HEK293T (cell line): Measurements from ENCODE around the gene ABCB4.

Experiments used
- CTCF ChIA-PET: fragments of 350-600 bp; formaldehyde crosslinking; extraction: SDS; loops from one replicate; lab custom pipeline; 2021; ENCODE audit warnings: antibody characterized with exemption, inconsistent platforms; lab: Yijun Ruan, JAX
- POLR2A ChIA-PET: fragments of 350-600 bp; formaldehyde crosslinking; extraction: SDS; loops from one replicate; lab custom pipeline; 2020; ENCODE audit warnings: antibody characterized with exemption, inconsistent platforms; lab: Yijun Ruan, JAX
- DNase-seq: peaks from one replicate; pipeline ENCODE4 v3.0.0; 2012; ENCODE audit warnings: mixed read lengths; ENCODE audit errors: extremely low spot score
- ARNT ChIP-seq: fragments of 450-650 bp; IDR thresholded peaks from 2 replicates; pipeline ENCODE4 v1.6.1; 2017; ENCODE audit warnings: mild to moderate bottlenecking
- BHLHE40 ChIP-seq: fragments of 450-650 bp; IDR thresholded peaks from 2 replicates; pipeline ENCODE4 v1.6.1; 2016; ENCODE audit warnings: mild to moderate bottlenecking, moderate library complexity, borderline replicate concordance
- CTBP1 ChIP-seq: fragments of 450-650 bp; IDR thresholded peaks from 2 replicates; pipeline ENCODE4 v1.6.1; 2016; ENCODE audit warnings: borderline replicate concordance
- ELF4 ChIP-seq: fragments of 450-650 bp; IDR thresholded peaks from 2 replicates; pipeline ENCODE4 v1.6.1; 2017; ENCODE audit warnings: antibody characterized with exemption
- FOXA1 ChIP-seq: fragments of 450-650 bp; IDR thresholded peaks from 2 replicates; pipeline ENCODE4 v1.6.1; 2016; ENCODE audit warnings: mild to moderate bottlenecking
- FOXK2 ChIP-seq: fragments of 450-650 bp; IDR thresholded peaks from 2 replicates; pipeline ENCODE4 v1.6.1; 2016; ENCODE audit warnings: mild to moderate bottlenecking
- FOXM1 ChIP-seq: fragments of 450-650 bp; IDR thresholded peaks from 2 replicates; pipeline ENCODE4 v1.6.1; 2017; ENCODE audit warnings: mild to moderate bottlenecking, borderline replicate concordance
- HDGF ChIP-seq: fragments of 450-650 bp; IDR thresholded peaks from 2 replicates; pipeline ENCODE4 v1.6.1; 2017; ENCODE audit warnings: antibody characterized with exemption, borderline replicate concordance
- L3MBTL2 ChIP-seq: fragments of 450-650 bp; conservative IDR thresholded peaks from 2 replicates; pipeline ENCODE4 v1.6.1; 2016; ENCODE audit warnings: mild to moderate bottlenecking
- LEF1 ChIP-seq: fragments of 450-650 bp; IDR thresholded peaks from 2 replicates; pipeline ENCODE4 v1.6.1; 2017; ENCODE audit warnings: mild to moderate bottlenecking, borderline replicate concordance
- NFRKB ChIP-seq: fragments of 450-650 bp; IDR thresholded peaks from 2 replicates; pipeline ENCODE4 v1.6.1; 2016; ENCODE audit warnings: mild to moderate bottlenecking, moderate library complexity
- SP1 ChIP-seq: fragments of 450-650 bp; IDR thresholded peaks from 2 replicates; pipeline ENCODE4 v1.6.1; 2017
- SUZ12 ChIP-seq: fragments of 450-650 bp; IDR thresholded peaks from 2 replicates; pipeline ENCODE4 v1.6.1; 2016; ENCODE audit warnings: mild to moderate bottlenecking
- TARDBP ChIP-seq: fragments of 450-650 bp; IDR thresholded peaks from 2 replicates; pipeline ENCODE4 v1.6.1; 2016
- ZNF384 ChIP-seq: fragments of 450-650 bp; IDR thresholded peaks from 2 replicates; pipeline ENCODE4 v1.6.1; 2016
- TF ChIP-seq, protein P1 (sequence below): fragments of 450-650 bp; IDR thresholded peaks from 2 replicates; pipeline ENCODE4 v1.6.1; 2016

The ABCB4 gene

DNA sequence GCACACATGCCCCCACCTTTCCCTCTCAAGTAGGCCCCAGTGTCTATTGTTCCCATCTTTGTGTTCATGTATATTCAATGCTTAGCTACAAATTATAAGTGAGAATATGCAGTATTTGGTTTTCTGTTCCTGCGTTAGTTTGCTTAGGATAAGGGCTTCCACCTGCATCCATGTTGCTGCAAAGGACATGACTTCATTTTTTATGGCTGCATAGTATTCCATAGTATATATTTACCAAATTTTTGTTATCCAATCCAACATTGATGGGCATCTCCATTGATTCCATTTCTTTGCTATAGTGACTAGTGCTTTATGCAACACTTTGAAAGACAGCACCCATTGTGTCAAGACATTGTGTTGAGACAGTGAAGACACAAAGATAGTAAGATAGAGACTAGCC is 19.0 kb upstream of the ABCB4 start:
- CTCF ChIA-PET = no interaction called here
- POLR2A ChIA-PET = no interaction called here
- no peak for TF ChIP-seq LEF1
- no peak for TF ChIP-seq L3MBTL2
- no peak for TF ChIP-seq HDGF
- no peak for TF ChIP-seq ARNT
- TF ChIP-seq FOXK2 = no peak
- TF ChIP-seq ELF4 = no peak
- no peak for TF ChIP-seq ZNF384
- no peak for TF ChIP-seq NFRKB
- TF ChIP-seq, protein P1, sequence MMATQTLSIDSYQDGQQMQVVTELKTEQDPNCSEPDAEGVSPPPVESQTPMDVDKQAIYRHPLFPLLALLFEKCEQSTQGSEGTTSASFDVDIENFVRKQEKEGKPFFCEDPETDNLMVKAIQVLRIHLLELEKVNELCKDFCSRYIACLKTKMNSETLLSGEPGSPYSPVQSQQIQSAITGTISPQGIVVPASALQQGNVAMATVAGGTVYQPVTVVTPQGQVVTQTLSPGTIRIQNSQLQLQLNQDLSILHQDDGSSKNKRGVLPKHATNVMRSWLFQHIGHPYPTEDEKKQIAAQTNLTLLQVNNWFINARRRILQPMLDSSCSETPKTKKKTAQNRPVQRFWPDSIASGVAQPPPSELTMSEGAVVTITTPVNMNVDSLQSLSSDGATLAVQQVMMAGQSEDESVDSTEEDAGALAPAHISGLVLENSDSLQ = no peak
- no peak for TF ChIP-seq FOXA1
- TF ChIP-seq BHLHE40 = no peak
- TF ChIP-seq CTBP1 = no peak
- no peak for DNase-seq

DNA sequence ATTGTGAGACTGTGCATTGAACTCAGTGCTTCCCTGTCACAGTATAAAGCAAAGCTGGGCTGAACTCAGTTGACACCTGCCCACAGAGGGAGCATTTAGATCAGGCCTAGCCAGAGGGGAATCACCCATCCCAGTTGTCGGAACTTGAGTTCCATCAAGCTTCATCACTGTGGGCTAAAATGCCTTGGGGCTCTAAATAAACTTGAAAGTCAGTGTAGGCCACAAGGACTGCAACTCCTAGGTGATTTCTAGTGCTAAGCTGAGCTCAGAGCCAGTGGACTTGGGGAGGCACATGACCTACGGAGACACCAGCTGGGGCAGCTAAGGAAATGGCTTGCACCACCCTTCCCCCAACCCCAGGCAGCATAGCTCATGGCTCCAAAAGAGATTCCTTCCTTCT is 7.7 kb upstream of the ABCB4 start:
- POLR2A ChIA-PET = no interaction called here
- CTCF ChIA-PET = no interaction called here
- no peak for TF ChIP-seq LEF1
- TF ChIP-seq CTBP1 = no peak
- TF ChIP-seq FOXK2 = no peak
- TF ChIP-seq BHLHE40 = no peak
- TF ChIP-seq, protein P1 = no peak
- no peak for TF ChIP-seq FOXA1
- no peak for TF ChIP-seq FOXM1
- no peak for TF ChIP-seq NFRKB
- no peak for TF ChIP-seq ZNF384
- no peak for TF ChIP-seq ARNT
- no peak for TF ChIP-seq SUZ12
- TF ChIP-seq HDGF = no peak
- TF ChIP-seq ELF4 = no peak
- TF ChIP-seq L3MBTL2 = no peak
- no peak for TF ChIP-seq TARDBP
- no peak for DNase-seq

DNA sequence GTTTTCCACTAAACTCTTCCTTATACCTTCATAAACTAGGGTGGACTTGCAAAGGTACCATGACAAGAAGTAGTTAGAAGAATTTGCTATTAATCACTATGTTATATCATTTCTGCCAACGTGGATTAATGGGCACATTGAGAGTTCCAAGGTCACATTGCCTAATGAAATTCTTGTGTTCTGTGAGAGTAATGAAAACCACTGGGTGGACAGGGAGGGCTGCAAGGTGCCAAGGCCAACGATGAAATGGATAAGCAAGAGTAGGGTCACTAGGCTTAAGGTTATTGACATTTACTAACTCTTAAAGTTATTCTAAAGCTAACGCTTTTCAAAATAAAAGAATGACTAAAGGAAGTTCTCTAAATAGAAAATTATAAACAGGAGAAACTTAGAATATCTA is 6.6 kb upstream of the ABCB4 start:
- ChIA-PET POLR2A (no interaction called here), CTCF (interaction anchor here (0.7 kb wide), 1 partner anchor 687 kb away, joined by 3 read pairs; no protein-coding TSS in a partner anchor)
- no peak for DNase-seq
- no peak for TF ChIP-seq SP1
- TF ChIP-seq ARNT = no peak
- TF ChIP-seq, protein P1 = no peak
- no peak for TF ChIP-seq FOXM1
- no peak for TF ChIP-seq BHLHE40
- no peak for TF ChIP-seq ZNF384
- TF ChIP-seq FOXK2 = no peak
- no peak for TF ChIP-seq HDGF
- TF ChIP-seq ELF4 = no peak
- TF ChIP-seq NFRKB = no peak
- TF ChIP-seq L3MBTL2 = no peak
- no peak for TF ChIP-seq SUZ12
- no peak for TF ChIP-seq TARDBP
- no peak for TF ChIP-seq CTBP1
- no peak for TF ChIP-seq LEF1

DNA sequence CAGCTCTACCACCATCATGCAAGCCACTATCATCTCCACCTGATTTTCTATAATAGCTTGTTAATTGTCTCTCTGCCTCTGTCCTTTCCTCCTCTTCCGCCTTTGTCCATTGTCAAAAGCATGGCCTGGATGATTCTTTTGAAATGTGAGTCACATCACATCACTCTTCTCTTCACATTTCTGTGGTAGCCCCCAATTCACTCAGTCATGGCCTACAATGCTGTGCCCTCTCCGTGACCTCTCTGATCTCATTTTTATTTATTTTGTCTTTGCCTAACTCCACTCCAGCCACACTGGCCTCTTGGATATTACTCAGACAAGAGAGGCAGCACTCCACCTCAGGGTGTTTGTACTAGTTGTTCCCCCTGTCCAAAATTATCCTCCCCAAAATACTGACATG is 4.9 kb upstream of the ABCB4 start:
- DNase-seq = no peak
- ChIA-PET POLR2A (no interaction called here), CTCF (no interaction called here)
- TF ChIP-seq BHLHE40 (no peak), TARDBP (no peak), ZNF384 (no peak), ELF4 (no peak), HDGF (no peak), FOXK2 (no peak), LEF1 (no peak), FOXM1 (no peak), ARNT (no peak), SP1 (no peak), NFRKB (no peak), SUZ12 (no peak), L3MBTL2 (no peak), FOXA1 (no peak), CTBP1 (no peak)
- TF ChIP-seq, protein P1 = no peak

DNA sequence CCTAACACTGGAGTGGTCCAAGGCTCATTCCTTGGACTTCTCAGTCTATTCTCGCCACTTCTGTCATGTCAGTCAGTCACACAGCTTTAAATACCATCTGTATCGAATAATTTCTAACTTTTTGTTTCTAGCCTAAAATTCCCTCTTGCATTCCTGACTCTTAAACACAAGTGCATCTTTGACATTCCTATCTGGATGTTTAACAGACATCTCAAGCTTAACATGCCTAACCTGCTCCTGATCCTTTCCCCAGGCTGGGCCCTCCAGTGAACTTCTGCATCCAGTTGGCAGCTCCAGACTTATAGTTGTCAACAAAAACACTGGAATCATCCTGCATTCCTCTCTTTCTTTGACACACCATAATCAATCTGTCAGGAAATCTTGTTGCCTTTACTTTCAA is 4.5 kb upstream of the ABCB4 start:
- CTCF ChIA-PET = interaction anchor here (0.6 kb wide), 1 partner anchor 25 kb away, joined by 3 read pairs; no protein-coding TSS in a partner anchor
- no peak for DNase-seq
- TF ChIP-seq ELF4 (no peak), FOXM1 (no peak), NFRKB (no peak), SUZ12 (no peak), FOXK2 (no peak)
- POLR2A ChIA-PET = no interaction called here

DNA sequence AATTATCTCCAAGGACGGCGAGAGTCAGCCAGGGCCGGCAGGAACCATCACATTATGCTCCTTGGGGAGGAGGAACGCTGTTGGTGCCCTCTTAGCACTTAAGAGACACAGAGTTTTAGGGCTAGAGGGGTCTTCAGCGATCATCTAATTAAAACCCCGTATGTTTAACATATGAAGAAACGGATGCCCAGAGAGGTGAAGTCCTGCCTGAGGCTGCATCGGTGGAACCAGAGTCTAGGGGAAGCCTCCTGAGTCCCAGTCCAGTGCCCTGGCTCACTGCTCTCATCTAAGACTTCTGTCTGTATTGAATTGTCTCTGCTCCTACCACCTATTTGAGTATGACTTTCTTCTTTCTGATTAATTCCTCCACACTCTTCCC is 688 bp upstream of the ABCB4 start:
- TF ChIP-seq BHLHE40 (no peak), FOXA1 (no peak), TARDBP (no peak), ELF4 (no peak), HDGF (no peak), L3MBTL2 (no peak), FOXM1 (no peak), ZNF384 (no peak)
- DNase-seq = no peak
- CTCF ChIA-PET = no interaction called here
- POLR2A ChIA-PET = no interaction called here
